Activated CD4-positive, alpha-beta T cell treated with anti-CD3 and anti-CD28 coated beads for 1 hour (primary cell): ENCODE data around the gene ITGAD.

Source experiments
- DNase-seq: peaks from one replicate; pipeline ENCODE4 v3.0.0-alpha.2; 2020

ITGAD gene

GRCh38 chr16:31461201-31461920 lies 68.2 kb downstream of the ITGAD start:
- no peak for DNase-seq

- DNase-seq = no peak
Observed at GRCh38 chr16:31461921-31462804, 69.0 kb downstream of the ITGAD start.

DNA sequence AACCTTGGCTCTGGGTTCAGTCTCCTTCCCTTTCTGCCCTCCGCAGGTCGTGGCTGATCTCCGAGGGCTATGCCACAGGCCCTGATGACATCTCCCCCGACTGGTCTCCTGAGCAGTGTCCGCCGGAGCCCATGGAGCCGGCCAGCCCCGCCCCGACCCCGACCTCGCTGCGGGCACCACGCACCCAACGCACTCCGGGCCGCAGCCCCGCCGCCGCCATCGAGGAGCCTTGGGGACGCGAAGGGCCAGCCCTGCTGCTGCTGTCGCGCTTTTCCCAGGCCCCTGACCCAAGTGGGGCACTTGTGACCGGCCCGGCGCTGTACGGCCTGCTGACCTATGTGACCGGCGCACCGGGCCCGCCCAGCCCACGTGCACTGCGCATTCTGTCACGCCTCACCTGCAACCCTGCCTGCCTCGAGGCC lies 71.2 kb downstream of the ITGAD start:
- no peak for DNase-seq

DNA sequence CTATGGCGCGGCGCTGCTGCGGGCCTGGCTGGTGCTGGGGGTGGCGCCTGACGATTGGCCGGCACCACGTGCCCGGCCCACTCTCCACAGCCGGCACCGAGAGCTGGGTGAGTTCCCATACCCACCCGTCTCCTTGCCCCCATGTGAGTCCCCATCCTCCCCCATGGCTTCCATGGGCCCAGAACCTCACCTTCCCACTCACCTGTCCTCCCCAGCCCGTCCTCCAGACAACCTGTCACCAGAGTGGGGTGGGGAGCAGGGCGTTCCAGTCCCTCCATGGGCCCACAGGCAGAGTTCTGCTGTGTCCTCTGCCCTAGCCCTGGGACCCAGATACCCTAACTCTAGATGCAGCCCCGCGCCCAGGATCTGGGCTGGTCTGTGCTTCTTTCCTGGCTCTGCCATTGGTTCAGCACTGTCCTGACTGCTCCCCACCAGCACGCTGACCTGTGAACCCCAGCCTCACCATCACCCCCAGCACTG lies 71.7 kb downstream of the ITGAD start:
- DNase-seq = no peak

GRCh38 chr16:31465788-31466370 lies 72.7 kb downstream of the ITGAD start:
- DNase-seq = no peak

GRCh38 chr16:31466381-31466841 lies 73.3 kb downstream of the ITGAD start:
- DNase-seq = no peak

DNA sequence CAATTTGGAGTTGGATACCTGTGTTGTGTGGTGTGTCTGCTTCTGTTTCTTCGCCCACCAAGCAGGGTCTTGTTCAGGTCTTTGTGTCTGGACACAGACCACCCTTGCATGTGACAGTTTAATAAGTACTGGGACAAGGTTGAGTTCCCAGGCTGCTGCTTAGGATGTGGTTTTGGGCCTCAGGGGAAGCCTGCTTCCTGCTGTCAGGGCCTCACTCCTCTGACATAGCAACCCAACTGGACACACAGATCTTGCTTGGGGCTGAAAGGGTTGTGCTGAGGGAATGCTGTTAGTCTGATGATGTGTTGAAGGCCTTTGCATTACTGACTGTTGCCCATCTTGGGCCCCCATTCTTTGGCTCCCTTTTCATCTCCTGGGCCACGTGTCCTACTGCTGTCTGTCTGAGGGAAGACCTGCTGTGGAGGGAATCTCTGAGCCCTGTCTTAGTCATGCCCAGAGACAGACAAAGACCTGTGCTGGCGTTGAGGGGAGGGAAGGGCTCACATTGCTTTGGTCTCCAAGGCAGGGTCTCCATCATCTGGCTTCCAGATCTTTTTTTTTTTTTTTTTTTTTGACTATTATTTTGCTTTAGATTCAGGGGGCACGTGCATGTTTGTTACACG lies 74.1 kb downstream of the ITGAD start:
- DNase-seq = no peak

DNA sequence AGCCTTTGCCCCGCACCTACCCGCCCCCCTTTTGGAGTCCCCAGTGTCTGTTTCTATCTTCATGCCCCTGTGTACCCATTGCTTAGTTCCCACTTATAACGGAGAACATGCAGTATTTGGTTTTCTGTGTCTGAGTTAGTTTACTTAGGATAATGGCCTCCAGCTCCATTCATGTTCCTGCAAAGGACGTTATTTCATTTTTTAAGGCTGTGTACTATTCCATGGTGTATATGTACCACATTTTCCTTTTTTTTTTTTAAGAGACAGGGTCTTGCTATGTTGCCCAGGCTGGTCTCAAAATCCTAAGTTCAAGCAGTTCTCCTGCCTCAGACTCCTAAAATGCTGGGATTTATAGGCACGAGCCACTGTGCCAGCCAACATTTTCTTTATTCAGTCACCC lies 74.7 kb downstream of the ITGAD start:
- no peak for DNase-seq

DNA sequence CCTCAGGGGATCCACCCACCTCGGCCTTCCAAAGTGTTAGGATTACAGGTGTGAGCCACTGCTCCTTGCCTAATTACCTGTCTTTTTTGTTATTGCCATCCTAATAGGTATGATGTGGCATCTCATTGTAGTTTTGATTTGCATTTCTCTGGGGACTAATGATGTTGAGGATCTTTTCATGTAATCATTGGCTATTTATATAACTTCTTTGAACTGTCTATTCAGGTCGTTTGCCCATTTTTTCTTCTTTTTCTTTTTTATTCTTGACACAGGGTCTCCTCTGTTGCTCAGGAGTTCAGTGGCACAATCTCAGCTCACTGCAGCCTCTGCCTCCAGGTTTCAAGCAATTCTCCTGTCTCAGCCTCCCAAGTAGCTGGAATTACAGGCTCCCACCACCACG lies 77.5 kb downstream of the ITGAD start:
- DNase-seq = no peak

DNA sequence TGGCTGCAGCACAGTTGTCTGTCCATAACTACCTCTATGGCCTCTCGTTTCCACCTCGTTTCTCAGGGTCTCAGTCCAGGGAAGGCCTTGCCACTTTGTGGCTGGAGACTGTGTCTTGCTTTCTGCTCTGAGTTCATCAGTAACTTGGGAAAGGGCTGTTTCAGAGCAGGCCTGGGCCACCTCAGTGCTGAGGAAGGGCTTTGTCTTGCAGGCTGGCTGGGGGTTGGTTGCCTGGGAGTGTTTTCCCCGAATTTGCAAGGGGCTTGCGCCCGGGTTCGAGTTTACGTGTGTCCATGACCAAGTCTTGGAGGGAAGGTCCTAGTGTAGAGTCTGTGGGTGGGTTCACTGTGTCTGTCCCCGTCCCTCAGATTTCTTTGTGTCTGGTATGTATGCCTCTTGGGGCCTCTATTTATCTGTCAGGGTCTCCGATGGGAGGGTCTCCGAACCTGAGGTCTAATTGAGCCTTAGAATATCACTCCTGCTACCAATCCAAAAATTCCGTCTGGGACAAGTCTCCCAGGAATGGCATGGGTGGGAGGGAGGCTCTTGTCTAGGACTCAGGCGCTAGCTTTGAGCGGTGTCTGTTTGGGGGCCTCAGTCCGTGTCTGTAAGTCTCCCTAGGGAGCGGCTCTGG lies 78.2 kb downstream of the ITGAD start:
- no peak for DNase-seq

DNA sequence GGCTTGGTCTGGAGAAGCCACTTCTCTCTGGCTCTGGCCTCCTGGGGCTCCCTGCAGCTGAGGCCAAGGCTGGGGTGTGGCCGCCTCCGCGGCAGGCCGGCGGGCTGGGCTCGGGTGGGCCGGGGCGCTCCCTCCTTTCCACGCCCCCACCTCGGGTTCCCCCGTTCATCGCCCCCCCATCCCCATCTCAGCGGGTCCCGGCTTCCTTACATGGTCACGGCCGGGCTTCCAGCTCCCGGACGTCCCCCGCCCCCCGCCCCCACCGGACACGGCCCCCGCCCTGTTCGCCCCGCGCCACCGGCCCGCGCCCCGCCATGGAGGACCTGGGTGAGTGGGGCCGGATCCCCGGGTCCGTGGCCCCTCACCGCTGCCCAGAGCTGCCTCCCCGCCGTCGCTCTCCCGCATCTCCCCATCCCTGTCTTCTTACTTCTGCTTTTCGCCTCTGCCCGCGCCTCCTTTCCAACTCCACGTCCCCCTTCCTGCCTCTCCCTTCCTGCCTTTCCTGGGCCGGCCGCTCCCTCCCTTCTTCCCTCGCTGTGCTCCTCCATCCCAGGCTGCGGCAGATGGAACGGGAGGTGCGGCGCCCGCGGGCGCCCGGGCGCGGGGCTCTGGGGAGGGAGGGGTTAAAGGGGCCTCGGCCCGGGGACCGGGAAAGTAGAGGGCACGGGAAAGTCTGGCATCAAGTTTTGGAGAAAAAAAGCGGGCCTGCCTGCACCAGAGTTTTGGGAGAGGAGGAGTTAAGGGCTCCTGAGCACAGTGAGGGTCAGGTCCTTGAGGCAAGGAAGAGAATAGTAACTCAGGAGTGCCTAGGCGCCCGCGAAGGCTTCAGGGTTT lies 79.0 kb downstream of the ITGAD start, which contains the start of gene TGFB1I1:
Gene TGFB1I1 (plus strand): TSS at position 278 of the 834 bp plus-strand sequence. CDS start 37 bp downstream, at position 315.
- DNase-seq = no peak

- DNase-seq = no peak
Observed at GRCh38 chr16:31472709-31473203, 79.6 kb downstream of the ITGAD start.

DNA sequence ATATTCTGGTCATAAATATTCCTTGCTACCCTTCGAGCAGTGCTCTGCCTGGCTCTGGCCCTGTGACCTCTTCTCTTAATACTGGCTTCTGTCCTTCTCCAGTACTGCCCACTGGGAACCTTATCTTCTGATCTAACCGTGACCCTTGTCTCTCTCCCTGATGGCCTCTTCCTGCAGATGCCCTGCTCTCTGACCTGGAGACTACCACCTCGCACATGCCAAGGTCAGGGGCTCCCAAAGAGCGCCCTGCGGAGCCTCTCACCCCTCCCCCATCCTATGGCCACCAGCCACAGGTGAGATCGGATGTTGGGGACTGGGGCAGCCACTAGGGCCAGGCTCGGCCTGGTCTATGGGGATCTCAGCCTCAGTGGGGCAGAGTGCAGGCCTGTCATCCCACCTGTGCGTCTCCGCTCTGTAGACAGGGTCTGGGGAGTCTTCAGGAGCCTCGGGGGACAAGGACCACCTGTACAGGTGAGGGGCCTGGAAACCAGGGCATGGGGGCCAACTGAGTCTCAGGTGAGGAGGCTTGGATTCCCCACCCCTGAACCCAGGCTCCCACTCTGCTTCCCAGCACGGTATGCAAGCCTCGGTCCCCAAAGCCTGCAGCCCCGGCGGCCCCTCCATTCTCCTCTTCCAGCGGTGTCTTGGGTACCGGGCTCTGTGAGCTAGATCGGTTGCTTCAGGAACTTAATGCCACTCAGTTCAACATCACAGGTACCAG lies 80.3 kb downstream of the ITGAD start:
- DNase-seq = no peak

DNA sequence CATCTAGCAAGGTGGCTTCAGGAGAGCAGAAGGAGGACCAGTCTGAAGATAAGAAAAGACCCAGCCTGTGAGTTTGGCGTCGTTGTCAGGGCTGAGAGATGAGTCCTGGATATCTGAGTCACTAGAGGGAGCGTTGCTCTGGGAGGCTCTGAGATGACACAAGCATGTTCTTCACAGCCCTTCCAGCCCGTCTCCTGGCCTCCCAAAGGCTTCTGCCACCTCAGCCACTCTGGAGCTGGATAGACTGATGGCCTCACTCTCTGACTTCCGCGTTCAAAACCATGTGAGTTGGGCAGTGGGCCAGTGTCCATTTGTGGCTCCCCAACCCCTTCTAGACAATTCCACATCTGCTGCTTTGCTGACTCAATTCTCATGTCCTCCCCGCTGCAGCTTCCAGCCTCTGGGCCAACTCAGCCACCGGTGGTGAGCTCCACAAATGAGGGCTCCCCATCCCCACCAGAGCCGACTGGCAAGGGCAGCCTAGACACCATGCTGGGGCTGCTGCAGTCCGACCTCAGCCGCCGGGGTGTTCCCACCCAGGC lies 81.1 kb downstream of the ITGAD start:
- no peak for DNase-seq

DNA sequence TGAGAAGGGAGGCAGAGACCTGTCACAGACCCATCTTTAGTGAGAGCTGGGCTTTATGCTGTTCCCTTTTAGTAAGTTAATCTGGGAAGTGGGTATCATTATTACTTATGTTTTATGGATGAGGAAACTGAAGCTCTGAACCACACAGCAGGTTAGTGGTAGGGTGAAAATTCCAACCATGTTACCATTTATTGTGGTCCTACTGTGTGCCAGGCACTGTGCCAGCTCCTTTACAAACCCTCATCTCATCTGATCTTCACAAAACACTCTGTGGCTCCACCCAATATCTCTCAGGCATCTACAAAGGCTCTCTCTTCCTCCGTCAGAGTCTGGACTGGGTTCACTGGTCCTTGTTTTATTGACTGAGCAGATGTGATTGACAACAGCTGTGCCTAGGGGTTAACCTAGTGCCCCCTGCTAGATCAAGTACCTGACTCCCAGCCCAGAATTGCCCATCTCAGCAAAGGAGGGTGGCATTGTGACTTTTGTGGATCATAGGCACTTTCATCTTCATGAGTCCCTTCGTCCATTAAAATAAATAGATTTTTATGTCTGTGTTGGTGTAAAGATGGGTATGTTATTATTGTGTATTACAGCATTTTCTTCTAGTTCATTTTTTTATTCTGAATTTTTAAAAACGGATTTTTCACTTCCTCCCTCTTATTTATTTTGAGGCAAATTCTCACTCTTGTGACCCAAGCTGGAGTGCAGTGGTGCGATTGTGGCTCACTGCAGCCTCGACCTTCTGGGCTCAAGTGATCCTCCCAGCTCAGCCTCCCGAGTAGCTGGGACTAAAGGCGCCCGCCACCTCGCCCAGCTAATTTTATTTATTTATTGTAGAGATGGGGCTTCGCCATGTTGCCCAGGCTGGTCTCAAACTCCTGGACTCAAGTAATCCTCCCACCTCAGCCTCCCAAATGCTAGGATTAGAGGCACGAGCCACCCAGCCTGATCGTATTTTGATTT lies 81.9 kb downstream of the ITGAD start:
- DNase-seq = no peak

GRCh38 chr16:31475946-31476302 lies 82.8 kb downstream of the ITGAD start:
- no peak for DNase-seq
